ENCODE results near the gene COPB2.

The COPB2 gene

GRCh38 chr3:139308560-139308959, 80.9 kb downstream of the COPB2 start:
- Histone ChIP-seq H3K36me3 (ENCODE audit: control insufficient read depth, low read length) (no peaks in the 10 kb centered on the region), H3K4me2 (ENCODE audit: low read length) (no peak overlapping the region), H3F3A (ENCODE audit: control insufficient read depth, insufficient read depth) (no peaks in the 10 kb centered on the region), H3K9me3 (ENCODE audit: control insufficient read depth, insufficient read depth, low read length) (no peaks in the 10 kb centered on the region), H4K20me1 (ENCODE audit: control insufficient read depth, insufficient read depth, low read depth, low read length) (no peaks in the 10 kb centered on the region), H3K4me1 (ENCODE audit: control insufficient read depth, low read length) (no peaks in the 10 kb centered on the region), H3K4me3 (ENCODE audit: low read length) (no peak overlapping the region), H3K9me2 (replicated peaks; ENCODE audit: control insufficient read depth, low read length) (no peaks in the 10 kb centered on the region), H3K27ac (ENCODE audit: low read depth, low read length) (no peak overlapping the region), H3K27me3 (ENCODE audit: control insufficient read depth, low read length) (no peaks in the 10 kb centered on the region), H3K79me2 (ENCODE audit: control insufficient read depth, low read length) (no peaks in the 10 kb centered on the region)
- no peak for TF ChIP-seq EZH2phosphoT487 (IDR thresholded peaks at IDR 0.05; ENCODE audit: borderline replicate concordance, low read length)
- TF ChIP-seq, protein P1, sequence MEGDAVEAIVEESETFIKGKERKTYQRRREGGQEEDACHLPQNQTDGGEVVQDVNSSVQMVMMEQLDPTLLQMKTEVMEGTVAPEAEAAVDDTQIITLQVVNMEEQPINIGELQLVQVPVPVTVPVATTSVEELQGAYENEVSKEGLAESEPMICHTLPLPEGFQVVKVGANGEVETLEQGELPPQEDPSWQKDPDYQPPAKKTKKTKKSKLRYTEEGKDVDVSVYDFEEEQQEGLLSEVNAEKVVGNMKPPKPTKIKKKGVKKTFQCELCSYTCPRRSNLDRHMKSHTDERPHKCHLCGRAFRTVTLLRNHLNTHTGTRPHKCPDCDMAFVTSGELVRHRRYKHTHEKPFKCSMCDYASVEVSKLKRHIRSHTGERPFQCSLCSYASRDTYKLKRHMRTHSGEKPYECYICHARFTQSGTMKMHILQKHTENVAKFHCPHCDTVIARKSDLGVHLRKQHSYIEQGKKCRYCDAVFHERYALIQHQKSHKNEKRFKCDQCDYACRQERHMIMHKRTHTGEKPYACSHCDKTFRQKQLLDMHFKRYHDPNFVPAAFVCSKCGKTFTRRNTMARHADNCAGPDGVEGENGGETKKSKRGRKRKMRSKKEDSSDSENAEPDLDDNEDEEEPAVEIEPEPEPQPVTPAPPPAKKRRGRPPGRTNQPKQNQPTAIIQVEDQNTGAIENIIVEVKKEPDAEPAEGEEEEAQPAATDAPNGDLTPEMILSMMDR (IDR thresholded peaks at IDR 0.05; ENCODE audit: low read depth, low read length, poor library complexity, severe bottlenecking) = no peak

- no peaks in the 10 kb centered on the region for H3K9me2 ChIP-seq (replicated peaks; ENCODE audit: control insufficient read depth, low read length)
- H3K9me3 ChIP-seq (ENCODE audit: control insufficient read depth, insufficient read depth, low read length) = no peaks in the 10 kb centered on the region
- H3K4me2 ChIP-seq (ENCODE audit: low read length) = no peak overlapping the region
- H3K79me2 ChIP-seq (ENCODE audit: control insufficient read depth, low read length) = no peaks in the 10 kb centered on the region
- no peaks in the 10 kb centered on the region for H3K27me3 ChIP-seq (ENCODE audit: control insufficient read depth, low read length)
- H3K27ac ChIP-seq (ENCODE audit: low read depth, low read length) = no peak overlapping the region
- H3K4me1 ChIP-seq (ENCODE audit: control insufficient read depth, low read length) = no peaks in the 10 kb centered on the region
- H3F3A ChIP-seq (ENCODE audit: control insufficient read depth, insufficient read depth) = no peaks in the 10 kb centered on the region
- no peaks in the 10 kb centered on the region for H3K36me3 ChIP-seq (ENCODE audit: control insufficient read depth, low read length)
- H4K20me1 ChIP-seq (ENCODE audit: control insufficient read depth, insufficient read depth, low read depth, low read length) = no peaks in the 10 kb centered on the region
- TF ChIP-seq, protein P1 (IDR thresholded peaks at IDR 0.05; ENCODE audit: low read depth, low read length, poor library complexity, severe bottlenecking) = no peak
- TF ChIP-seq EZH2phosphoT487 (IDR thresholded peaks at IDR 0.05; ENCODE audit: borderline replicate concordance, low read length) = no peak
- H3K4me3 ChIP-seq (ENCODE audit: low read length) = no peak overlapping the region
Measured at GRCh38 chr3:139307601-139308555, 81.6 kb downstream of the COPB2 start.
